HEK293 (cell line): ENCODE data around the gene BBS9.

Experiments
- CTCF ChIA-PET: fragments of 350-600 bp; formaldehyde crosslinking; extraction: SDS; loops from one replicate; lab custom pipeline; 2021; ENCODE audit warnings: antibody characterized with exemption; lab: Yijun Ruan, JAX
- POLR2A ChIA-PET: fragments of 300-600 bp; formaldehyde crosslinking; extraction: SDS; loops from one replicate; lab custom pipeline; 2020; ENCODE audit warnings: antibody characterized with exemption, inconsistent platforms; lab: Yijun Ruan, JAX
- H3K27ac ChIP-seq: fragments of 200-500 bp; sonication (Bioruptor generic); 2 replicates; pipeline ENCODE4 v1.5.1; 2014; ENCODE audit warnings: low read depth, low read length, control low read depth, inconsistent platforms; ENCODE audit errors: extremely low read depth
- H3K36me3 ChIP-seq, 2 experiments: fragments of 200-500 bp in 1 of 2; sonication (Bioruptor generic) in 1 of 2; 1 replicate in 1 of 2; 2 replicates in 1 of 2; pipeline ENCODE4 v1.5.1; 2014 to 2017; ENCODE audit warnings: inconsistent platforms in 2 of 2, low read length in 2 of 2; ENCODE audit not compliant: control insufficient read depth in 2 of 2, insufficient read depth in 1 of 2
- H3K4me1 ChIP-seq: fragments of 200-500 bp; sonication (Bioruptor generic); 2 replicates; pipeline ENCODE4 v1.5.1; 2014; ENCODE audit warnings: mild to moderate bottlenecking, low read length, inconsistent platforms; ENCODE audit not compliant: control insufficient read depth, insufficient read depth
- H3K4me3 ChIP-seq: 2 replicates; pipeline ENCODE4 v1.5.1; 2011; ENCODE audit warnings: low read depth, mild to moderate bottlenecking, control low read depth, low read length, moderate library complexity
- H3K9me3 ChIP-seq: fragments of 200-500 bp; sonication (Bioruptor generic); 2 replicates; pipeline ENCODE4 v1.5.1; 2014; ENCODE audit warnings: low read depth, low read length, inconsistent platforms; ENCODE audit not compliant: control insufficient read depth, insufficient read depth
- GLIS1 ChIP-seq: fragments of 450-650 bp; formaldehyde crosslinking; IDR thresholded peaks from 2 replicates; pipeline ENCODE4 v1.5.1; 2016; ENCODE audit warnings: missing biosample characterization, missing genetic modification characterization
- HOXA7 ChIP-seq: sonication (generic); formaldehyde crosslinking; IDR thresholded peaks from 2 replicates; pipeline ENCODE4 v1.8.1; 2022; ENCODE audit warnings: missing genetic modification reagents, borderline replicate concordance
- IKZF3 ChIP-seq: fragments of 450-650 bp; IDR thresholded peaks from 2 replicates; pipeline ENCODE4 v1.5.0; 2018; ENCODE audit warnings: missing biosample characterization, mild to moderate bottlenecking, missing genetic modification characterization, moderate library complexity
- KLF8 ChIP-seq: fragments of 450-650 bp; formaldehyde crosslinking; IDR thresholded peaks from 2 replicates; pipeline ENCODE4 v1.5.1; 2016; ENCODE audit warnings: missing biosample characterization, missing genetic modification characterization
- KLF9 ChIP-seq: fragments of 450-650 bp; formaldehyde crosslinking; IDR thresholded peaks from 2 replicates; pipeline ENCODE4 v1.5.1; 2016; ENCODE audit warnings: missing biosample characterization, missing genetic modification characterization, low read depth
- SP3 ChIP-seq: fragments of 450-650 bp; formaldehyde crosslinking; IDR thresholded peaks from 2 replicates; pipeline ENCODE4 v1.5.1; 2016; ENCODE audit warnings: missing biosample characterization, missing genetic modification characterization
- SP7 ChIP-seq: fragments of 450-650 bp; formaldehyde crosslinking; IDR thresholded peaks from 2 replicates; pipeline ENCODE4 v1.5.1; 2016; ENCODE audit warnings: missing biosample characterization, missing genetic modification characterization
- TCF7L2 ChIP-seq: IDR thresholded peaks from 2 replicates; pipeline ENCODE4 v1.6.1; 2011; ENCODE audit warnings: low read depth, mild to moderate bottlenecking, inconsistent platforms, low read length, moderate library complexity, borderline replicate concordance
- YY2 ChIP-seq: fragments of 450-650 bp; formaldehyde crosslinking; IDR thresholded peaks from 2 replicates; pipeline ENCODE4 v1.5.1; 2016; ENCODE audit warnings: missing biosample characterization, missing genetic modification characterization
- ZBTB21 ChIP-seq: fragments of 450-650 bp; formaldehyde crosslinking; IDR thresholded peaks from 2 replicates; pipeline ENCODE4 v1.5.1; 2017; ENCODE audit warnings: missing biosample characterization, missing genetic modification characterization
- ZBTB8A ChIP-seq: fragments of 450-650 bp; formaldehyde crosslinking; IDR thresholded peaks from 2 replicates; pipeline ENCODE4 v1.5.1; 2016; ENCODE audit warnings: missing biosample characterization, missing genetic modification characterization
- ZNF138 ChIP-seq: fragments of 450-650 bp; formaldehyde crosslinking; IDR thresholded peaks from 2 replicates; pipeline ENCODE4 v1.5.1; 2016; ENCODE audit warnings: missing biosample characterization, missing genetic modification characterization, borderline replicate concordance
- ZNF16 ChIP-seq: fragments of 450-650 bp; formaldehyde crosslinking; IDR thresholded peaks from 2 replicates; pipeline ENCODE4 v1.5.1; 2016; ENCODE audit warnings: low read depth, missing biosample characterization, missing genetic modification characterization
- ZNF214 ChIP-seq: fragments of 450-650 bp; formaldehyde crosslinking; IDR thresholded peaks from 2 replicates; pipeline ENCODE4 v1.5.1; 2017; ENCODE audit warnings: missing biosample characterization, mild to moderate bottlenecking, missing genetic modification characterization, borderline replicate concordance
- ZNF266 ChIP-seq: fragments of 450-650 bp; formaldehyde crosslinking; IDR thresholded peaks from 2 replicates; pipeline ENCODE4 v1.5.1; 2016; ENCODE audit warnings: missing biosample characterization, missing genetic modification characterization, low read depth
- ZNF311 ChIP-seq: fragments of 450-650 bp; formaldehyde crosslinking; IDR thresholded peaks from 2 replicates; pipeline ENCODE4 v1.5.1; 2017; ENCODE audit warnings: missing biosample characterization, missing genetic modification characterization, borderline replicate concordance
- ZNF37A ChIP-seq: fragments of 450-650 bp; IDR thresholded peaks from 2 replicates; pipeline ENCODE4 v1.5.1; 2018; ENCODE audit warnings: missing biosample characterization, missing genetic modification characterization
- ZNF404 ChIP-seq: fragments of 450-650 bp; formaldehyde crosslinking; IDR thresholded peaks from 2 replicates; pipeline ENCODE4 v1.5.1; 2017; ENCODE audit warnings: missing biosample characterization, missing genetic modification characterization
- ZNF416 ChIP-seq: fragments of 450-650 bp; formaldehyde crosslinking; IDR thresholded peaks from 2 replicates; pipeline ENCODE4 v1.5.1; 2016; ENCODE audit warnings: missing biosample characterization, missing genetic modification characterization
- ZNF529 ChIP-seq: fragments of 450-650 bp; formaldehyde crosslinking; IDR thresholded peaks from 2 replicates; pipeline ENCODE4 v1.5.1; 2017; ENCODE audit warnings: missing genetic modification characterization, missing biosample characterization; ENCODE audit not compliant: insufficient replicate concordance
- ZNF561 ChIP-seq: fragments of 450-650 bp; IDR thresholded peaks from 2 replicates; pipeline ENCODE4 v1.5.1; 2018; ENCODE audit warnings: missing biosample characterization, missing genetic modification characterization, borderline replicate concordance
- ZNF610 ChIP-seq: fragments of 450-650 bp; formaldehyde crosslinking; IDR thresholded peaks from 2 replicates; pipeline ENCODE4 v1.5.1; 2016; ENCODE audit warnings: missing biosample characterization, missing genetic modification characterization, borderline replicate concordance
- ZNF621 ChIP-seq: fragments of 450-650 bp; formaldehyde crosslinking; IDR thresholded peaks from 2 replicates; pipeline ENCODE4 v1.5.1; 2017; ENCODE audit warnings: missing biosample characterization, missing genetic modification characterization
- ZNF626 ChIP-seq: fragments of 450-650 bp; sonication (Bioruptor Pico); formaldehyde crosslinking; IDR thresholded peaks from 2 replicates; pipeline ENCODE4 v1.5.1; 2018; ENCODE audit warnings: missing biosample characterization, missing genetic modification characterization, inconsistent platforms
- ZNF654 ChIP-seq: fragments of 450-650 bp; formaldehyde crosslinking; IDR thresholded peaks from 2 replicates; pipeline ENCODE4 v1.5.1; 2016; ENCODE audit warnings: low read depth, missing biosample characterization, missing genetic modification characterization
- ZNF776 ChIP-seq: fragments of 450-650 bp; formaldehyde crosslinking; IDR thresholded peaks from 2 replicates; pipeline ENCODE4 v1.5.0; 2017; ENCODE audit warnings: missing biosample characterization, missing genetic modification characterization, borderline replicate concordance
- ZNF791 ChIP-seq: fragments of 450-650 bp; formaldehyde crosslinking; IDR thresholded peaks from 2 replicates; pipeline ENCODE4 v1.5.1; 2016; ENCODE audit warnings: missing biosample characterization, missing genetic modification characterization
- ZXDB ChIP-seq: fragments of 450-650 bp; formaldehyde crosslinking; IDR thresholded peaks from 2 replicates; pipeline ENCODE4 v1.5.1; 2016; ENCODE audit warnings: missing biosample characterization, missing genetic modification characterization
- TF ChIP-seq, protein P1 (sequence below): fragments of 450-650 bp; formaldehyde crosslinking; IDR thresholded peaks from 2 replicates; pipeline ENCODE4 v1.5.1; 2017; ENCODE audit warnings: missing biosample characterization, missing genetic modification characterization
- TF ChIP-seq, protein P2 (sequence below): fragments of 450-650 bp; formaldehyde crosslinking; IDR thresholded peaks from 2 replicates; pipeline ENCODE4 v1.5.1; 2016; ENCODE audit warnings: missing biosample characterization, missing genetic modification characterization
- TF ChIP-seq, protein P3 (sequence below): fragments of 450-650 bp; formaldehyde crosslinking; IDR thresholded peaks from 2 replicates; pipeline ENCODE4 v1.5.1; 2016; ENCODE audit warnings: missing biosample characterization, missing genetic modification characterization
- TF ChIP-seq, protein P4 (sequence below): fragments of 450-650 bp; formaldehyde crosslinking; IDR thresholded peaks from 2 replicates; pipeline ENCODE4 v1.5.1; 2017; ENCODE audit warnings: missing biosample characterization, missing genetic modification characterization

BBS9 gene

DNA sequence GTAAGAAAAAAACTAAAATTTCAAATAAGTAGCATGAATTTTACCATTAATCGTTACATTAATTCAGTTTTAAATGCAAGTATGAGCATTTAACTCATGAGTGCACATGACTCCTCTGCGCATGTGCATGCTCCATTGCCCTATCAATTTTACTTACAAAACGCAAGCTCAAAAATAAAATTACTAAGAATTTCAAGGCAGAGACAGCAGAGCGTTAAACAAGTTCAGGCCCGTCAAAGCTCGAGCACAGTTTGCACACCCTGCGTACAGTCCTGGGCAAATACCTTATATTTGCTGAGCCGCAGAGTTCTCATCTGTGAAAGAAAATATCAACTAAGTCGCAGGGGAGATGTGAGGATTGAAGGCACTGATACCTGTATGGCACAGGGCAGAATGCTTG is 373.6 kb downstream of the BBS9 start:
- no peak overlapping the region for H3K4me3 ChIP-seq
- ChIA-PET CTCF (interaction anchor here (1.8 kb wide), 1 partner anchor 18 kb away, joined by 4 read pairs; no protein-coding TSS in a partner anchor), POLR2A (no interaction called here)
- no peaks in the 10 kb centered on the region for H3K4me1 ChIP-seq
- H3K9me3 ChIP-seq, result no peaks in the 10 kb centered on the region
- H3K27ac ChIP-seq, result no peak overlapping the region
- H3K36me3 ChIP-seq, result no peaks in the 10 kb centered on the region
- TF ChIP-seq SP7 (no peak), ZXDB (tag by site-specific recombination) (no peak), YY2 (no peak), ZNF311 (tag by site-specific recombination) (no peak), ZBTB8A (no peak), GLIS1 (tag by site-specific recombination) (no peak), ZNF621 (no peak), ZNF266 (no peak), ZNF776 (no peak), TCF7L2 (no peak), KLF9 (tag by site-specific recombination) (no peak), ZNF404 (tag by site-specific recombination) (no peak), SP3 (tag by site-specific recombination) (no peak), ZNF654 (tag by site-specific recombination) (no peak)
- TF ChIP-seq, protein P1, sequence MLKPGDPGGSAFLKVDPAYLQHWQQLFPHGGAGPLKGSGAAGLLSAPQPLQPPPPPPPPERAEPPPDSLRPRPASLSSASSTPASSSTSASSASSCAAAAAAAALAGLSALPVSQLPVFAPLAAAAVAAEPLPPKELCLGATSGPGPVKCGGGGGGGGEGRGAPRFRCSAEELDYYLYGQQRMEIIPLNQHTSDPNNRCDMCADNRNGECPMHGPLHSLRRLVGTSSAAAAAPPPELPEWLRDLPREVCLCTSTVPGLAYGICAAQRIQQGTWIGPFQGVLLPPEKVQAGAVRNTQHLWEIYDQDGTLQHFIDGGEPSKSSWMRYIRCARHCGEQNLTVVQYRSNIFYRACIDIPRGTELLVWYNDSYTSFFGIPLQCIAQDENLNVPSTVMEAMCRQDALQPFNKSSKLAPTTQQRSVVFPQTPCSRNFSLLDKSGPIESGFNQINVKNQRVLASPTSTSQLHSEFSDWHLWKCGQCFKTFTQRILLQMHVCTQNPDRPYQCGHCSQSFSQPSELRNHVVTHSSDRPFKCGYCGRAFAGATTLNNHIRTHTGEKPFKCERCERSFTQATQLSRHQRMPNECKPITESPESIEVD (tag by site-specific recombination), result no peak

DNA sequence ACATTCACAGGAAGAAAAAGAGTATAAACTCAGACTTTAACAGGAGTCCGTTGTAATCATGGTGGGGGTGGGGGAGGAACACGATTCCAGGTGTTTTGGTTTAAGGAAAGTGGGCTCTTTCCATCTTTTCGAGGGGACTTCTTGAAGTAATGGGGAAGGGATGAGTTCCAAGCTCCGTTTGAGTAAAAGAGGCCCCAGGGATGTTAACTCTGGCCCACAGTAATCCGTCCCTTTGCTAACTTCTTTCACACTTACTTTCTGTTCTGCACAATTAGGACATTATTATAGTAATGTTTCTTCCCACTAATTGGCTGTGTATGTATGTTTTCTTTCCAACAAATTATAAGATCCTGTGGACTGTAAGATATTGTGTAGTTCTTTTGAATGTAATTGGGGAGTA is 374.4 kb downstream of the BBS9 start:
- Histone ChIP-seq H3K4me3 (no peak overlapping the region), H3K36me3 (no peaks in the 10 kb centered on the region), H3K27ac (no peak overlapping the region), H3K9me3 (no peaks in the 10 kb centered on the region), H3K4me1 (no peaks in the 10 kb centered on the region)
- ChIA-PET POLR2A (no interaction called here), CTCF (interaction anchor here (1.8 kb wide), 1 partner anchor 17 kb away, joined by 4 read pairs; no protein-coding TSS in a partner anchor)
- TF ChIP-seq, protein P2, sequence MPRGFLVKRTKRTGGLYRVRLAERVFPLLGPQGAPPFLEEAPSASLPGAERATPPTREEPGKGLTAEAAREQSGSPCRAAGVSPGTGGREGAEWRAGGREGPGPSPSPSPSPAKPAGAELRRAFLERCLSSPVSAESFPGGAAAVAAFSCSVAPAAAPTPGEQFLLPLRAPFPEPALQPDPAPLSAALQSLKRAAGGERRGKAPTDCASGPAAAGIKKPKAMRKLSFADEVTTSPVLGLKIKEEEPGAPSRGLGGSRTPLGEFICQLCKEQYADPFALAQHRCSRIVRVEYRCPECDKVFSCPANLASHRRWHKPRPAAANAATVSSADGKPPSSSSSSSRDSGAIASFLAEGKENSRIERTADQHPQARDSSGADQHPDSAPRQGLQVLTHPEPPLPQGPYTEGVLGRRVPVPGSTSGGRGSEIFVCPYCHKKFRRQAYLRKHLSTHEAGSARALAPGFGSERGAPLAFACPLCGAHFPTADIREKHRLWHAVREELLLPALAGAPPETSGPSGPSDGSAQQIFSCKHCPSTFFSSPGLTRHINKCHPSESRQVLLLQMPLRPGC (tag by site-specific recombination), result no peak
- no peak for TF ChIP-seq ZNF37A (tag by site-specific recombination)
- no peak for TF ChIP-seq ZNF138 (tag by site-specific recombination)
- TF ChIP-seq, protein P3, sequence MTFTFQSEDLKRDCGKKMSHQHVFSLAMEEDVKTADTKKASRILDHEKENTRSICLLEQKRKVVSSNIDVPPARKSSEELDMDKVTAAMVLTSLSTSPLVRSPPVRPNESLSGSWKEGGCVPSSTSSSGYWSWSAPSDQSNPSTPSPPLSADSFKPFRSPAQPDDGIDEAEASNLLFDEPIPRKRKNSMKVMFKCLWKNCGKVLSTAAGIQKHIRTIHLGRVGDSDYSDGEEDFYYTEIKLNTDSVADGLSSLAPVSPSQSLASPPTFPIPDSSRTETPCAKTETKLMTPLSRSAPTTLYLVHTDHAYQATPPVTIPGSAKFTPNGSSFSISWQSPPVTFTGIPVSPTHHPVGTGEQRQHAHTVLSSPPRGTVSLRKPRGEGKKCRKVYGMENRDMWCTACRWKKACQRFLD, result no peak
- no peak for TF ChIP-seq ZBTB21 (tag by site-specific recombination)
- TF ChIP-seq ZNF529 (tag by site-specific recombination), result no peak
- TF ChIP-seq ZNF561 (tag by site-specific recombination), result no peak
- TF ChIP-seq KLF8 (tag by site-specific recombination), result no peak
- TF ChIP-seq ZNF416 (tag by site-specific recombination), result no peak
- TF ChIP-seq IKZF3, result no peak
- TF ChIP-seq ZNF610 (tag by site-specific recombination), result no peak
- no peak for TF ChIP-seq ZNF16 (tag by site-specific recombination)
- TF ChIP-seq ZNF214 (tag by site-specific recombination), result no peak
- no peak for TF ChIP-seq ZXDB (tag by site-specific recombination)
- TF ChIP-seq ZNF791 (tag by site-specific recombination), result no peak
- TF ChIP-seq HOXA7 (CRISPR knock-in tag), result no peak
- no peak for TF ChIP-seq ZNF626 (tag by site-specific recombination)
- TF ChIP-seq, protein P4, sequence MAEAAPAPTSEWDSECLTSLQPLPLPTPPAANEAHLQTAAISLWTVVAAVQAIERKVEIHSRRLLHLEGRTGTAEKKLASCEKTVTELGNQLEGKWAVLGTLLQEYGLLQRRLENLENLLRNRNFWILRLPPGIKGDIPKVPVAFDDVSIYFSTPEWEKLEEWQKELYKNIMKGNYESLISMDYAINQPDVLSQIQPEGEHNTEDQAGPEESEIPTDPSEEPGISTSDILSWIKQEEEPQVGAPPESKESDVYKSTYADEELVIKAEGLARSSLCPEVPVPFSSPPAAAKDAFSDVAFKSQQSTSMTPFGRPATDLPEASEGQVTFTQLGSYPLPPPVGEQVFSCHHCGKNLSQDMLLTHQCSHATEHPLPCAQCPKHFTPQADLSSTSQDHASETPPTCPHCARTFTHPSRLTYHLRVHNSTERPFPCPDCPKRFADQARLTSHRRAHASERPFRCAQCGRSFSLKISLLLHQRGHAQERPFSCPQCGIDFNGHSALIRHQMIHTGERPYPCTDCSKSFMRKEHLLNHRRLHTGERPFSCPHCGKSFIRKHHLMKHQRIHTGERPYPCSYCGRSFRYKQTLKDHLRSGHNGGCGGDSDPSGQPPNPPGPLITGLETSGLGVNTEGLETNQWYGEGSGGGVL (tag by site-specific recombination), result no peak
